ENCODE results near the gene IGLON5.

Gene IGLON5

DNA sequence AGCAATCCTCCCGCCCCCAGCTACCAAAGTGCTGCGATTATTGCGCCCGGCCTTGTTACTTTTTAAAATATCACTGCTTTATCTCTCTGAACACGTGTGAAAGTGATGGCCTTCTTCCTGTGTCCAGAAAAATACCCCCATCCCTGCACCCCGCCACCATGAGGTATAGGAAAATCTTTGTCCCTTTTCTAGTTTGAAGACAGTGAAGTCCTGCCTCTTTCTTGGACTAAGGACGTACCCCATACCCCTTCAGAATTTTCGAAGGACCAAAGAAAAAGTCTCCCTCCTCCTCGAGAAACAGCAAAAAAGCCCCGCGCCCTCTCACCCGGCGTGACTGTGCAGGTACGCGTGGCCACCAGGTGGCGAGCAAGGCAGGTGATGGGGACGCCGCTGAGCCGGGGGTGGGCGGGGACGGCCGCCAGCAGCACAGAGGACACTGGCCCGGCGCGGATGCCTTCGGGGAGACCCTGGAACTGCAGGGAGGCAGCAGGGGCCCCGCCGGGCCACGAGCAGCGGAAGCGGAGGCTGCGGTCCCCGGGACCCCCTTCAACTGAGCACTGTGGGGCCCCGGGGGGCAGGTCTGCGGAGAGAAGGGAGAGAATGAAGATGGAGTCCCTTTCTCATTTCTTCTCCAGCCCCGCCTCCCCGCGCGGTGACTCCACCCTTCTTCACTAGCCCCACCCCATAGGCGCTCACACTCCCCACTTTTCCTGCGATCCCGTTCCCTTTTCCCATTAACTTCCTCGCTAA lies 27.3 kb downstream of the IGLON5 start:
- DNase-seq: peak in 51 of 56 donors; percentile 18 to 86 (median 65)

- peak in 2 of 56 donors; percentile 39 to 56 for DNase-seq
Measured at GRCh38 chr19:51339313-51339686, 27.9 kb downstream of the IGLON5 start.

DNA sequence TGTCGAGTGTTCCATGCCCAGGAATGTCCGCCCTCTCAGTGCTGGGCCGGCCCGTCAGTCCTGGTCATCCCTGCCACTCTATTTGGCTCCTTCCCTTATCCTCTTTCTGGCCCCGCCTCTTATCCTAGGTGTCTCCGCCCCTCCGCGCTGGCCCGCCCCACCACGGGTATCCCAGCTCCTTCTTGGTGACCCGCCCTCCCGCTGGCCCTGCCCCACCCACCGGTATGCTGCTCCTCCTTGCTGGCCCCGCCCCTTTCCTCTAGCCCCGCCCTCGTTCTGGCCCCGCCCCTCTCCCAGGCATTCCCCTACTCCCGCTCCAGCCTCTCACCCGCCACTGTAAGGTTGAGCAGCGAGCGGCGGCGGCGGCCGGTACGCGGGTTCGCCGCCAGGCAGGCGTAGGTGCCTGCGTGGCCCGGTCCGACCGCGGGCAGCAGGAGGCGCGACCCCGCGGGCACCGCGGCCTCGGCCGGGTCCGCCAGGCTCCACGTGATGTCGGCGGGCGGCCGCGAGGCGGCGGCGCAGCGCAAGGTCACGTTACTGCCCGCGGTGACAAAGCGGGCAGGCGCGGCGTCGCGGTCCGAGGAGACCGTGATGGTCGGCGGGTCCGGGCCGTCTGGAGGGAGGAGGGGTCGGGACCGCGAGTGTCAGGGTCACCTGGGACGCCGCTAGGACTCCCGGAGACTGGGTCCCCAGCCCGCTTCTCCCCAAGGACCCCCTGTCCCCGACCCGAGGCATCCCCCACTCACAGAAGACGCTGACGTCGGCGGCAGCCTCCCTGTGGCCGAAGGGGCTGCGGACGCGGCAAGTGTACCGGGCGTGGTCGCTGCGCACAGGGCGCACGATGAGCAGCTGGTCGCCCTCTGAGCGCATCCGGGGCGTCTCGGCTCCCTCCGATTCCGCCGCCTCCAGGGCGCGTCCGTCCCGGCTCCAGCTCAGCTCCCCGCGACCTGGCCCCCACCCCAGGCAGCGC lies 28.5 kb downstream of the IGLON5 start:
- DNase-seq: peak; percentile 32 to 97 (median 88)

GRCh38 chr19:51341066-51341465 lies 29.6 kb downstream of the IGLON5 start:
- no peak for DNase-seq

DNA sequence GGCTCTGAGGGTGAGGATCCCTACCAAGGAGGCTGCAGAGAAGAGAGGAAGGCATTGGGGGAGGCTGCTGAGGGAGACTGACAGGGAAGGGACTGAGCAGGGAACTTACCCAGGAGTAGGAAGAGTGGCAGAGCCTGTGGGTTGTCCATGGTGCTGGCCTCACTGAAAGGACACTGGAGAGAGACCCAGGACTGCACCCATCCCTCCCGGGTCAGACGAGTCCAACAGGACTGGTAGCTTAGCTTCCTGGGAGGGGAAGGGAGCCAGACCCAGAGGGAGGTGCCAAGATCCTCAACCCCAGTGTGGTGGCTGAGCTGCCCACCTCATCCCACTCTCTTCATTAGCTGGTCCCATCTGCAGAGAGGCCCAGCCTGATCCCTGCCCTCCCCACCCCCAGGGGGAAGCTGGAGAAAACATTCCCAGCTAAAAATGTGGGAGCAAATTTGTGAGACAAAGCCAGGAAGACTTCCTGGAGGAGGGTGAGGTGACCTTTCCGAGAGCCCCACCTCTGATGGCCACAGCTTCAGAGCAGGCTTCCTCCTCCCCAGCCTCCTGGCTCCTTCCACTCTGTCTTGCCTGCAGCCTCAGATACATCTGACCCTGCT lies 30.6 kb downstream of the IGLON5 start, which contains the start of gene VSIG10L:
TSS of gene VSIG10L (minus strand) at position 164 of the 605 bp plus-strand sequence. CDS start at position 149, 15 bp downstream.
- no peak for DNase-seq

DNA sequence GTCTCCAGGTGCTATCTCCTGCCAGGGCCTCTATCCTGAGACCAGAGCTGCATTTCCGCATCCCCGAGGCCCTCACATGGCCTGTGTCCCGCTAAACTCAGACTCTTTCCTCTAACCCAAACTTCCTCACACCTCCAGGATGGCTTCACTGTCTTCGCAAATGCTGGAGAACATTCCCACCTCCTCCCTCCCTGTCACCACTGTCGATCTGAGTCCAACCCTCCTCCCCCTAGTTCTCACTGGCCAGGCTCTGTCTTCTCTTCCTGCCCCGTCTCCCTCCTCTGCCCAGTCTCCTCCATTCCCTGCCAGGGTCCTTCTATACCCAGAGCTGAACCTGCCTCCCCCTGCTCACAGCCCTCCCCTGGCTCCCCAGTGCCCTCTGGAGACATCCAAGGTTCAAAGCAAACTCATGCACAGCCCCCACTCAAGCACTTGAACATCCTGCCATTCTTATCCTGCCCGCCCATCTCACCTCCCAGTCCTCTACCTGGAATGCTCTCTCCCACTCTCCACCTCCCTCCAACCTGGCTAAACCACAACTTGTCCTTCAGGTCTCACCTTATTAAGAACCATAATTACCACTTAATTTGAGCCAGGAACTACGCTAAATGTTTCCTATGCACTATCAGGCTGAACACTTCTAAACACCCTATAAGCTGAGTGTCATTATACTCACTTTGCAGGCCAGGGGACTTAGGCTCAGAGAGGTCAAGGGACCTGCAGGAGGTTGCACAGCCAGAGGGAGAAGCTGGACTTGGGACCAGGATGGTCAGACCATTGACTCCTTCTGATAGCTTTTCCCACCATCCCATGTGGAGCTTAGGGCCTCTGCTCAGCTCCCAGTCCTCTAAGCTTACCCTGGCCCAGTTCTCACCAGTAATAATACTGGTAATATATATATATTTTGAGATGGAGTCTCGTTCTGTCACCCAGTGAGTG lies 31.5 kb downstream of the IGLON5 start:
- DNase-seq: no peak

- DNase-seq: no peak
Measured at GRCh38 chr19:51345076-51345620, 33.7 kb downstream of the IGLON5 start.

DNA sequence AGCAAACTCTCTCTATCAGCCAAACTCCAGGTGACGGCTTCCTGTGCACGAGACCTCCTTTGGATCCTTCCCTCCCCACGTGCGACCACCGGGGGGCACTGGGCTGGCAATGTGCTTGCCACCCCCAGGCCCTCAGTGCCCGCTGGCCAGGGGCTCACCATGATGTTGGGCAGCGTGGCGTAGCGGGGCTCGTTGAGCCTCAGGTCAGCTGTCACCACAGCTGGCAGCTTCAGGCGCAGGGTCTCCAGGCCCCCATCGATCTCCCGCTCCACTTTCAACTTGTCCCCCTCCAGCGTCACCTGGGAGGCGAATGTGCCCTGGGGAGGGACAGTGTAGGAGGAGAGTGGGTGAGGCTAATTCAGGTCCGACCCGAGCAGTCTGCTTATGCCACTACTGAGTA lies 35.3 kb downstream of the IGLON5 start:
- DNase-seq: no peak

DNA sequence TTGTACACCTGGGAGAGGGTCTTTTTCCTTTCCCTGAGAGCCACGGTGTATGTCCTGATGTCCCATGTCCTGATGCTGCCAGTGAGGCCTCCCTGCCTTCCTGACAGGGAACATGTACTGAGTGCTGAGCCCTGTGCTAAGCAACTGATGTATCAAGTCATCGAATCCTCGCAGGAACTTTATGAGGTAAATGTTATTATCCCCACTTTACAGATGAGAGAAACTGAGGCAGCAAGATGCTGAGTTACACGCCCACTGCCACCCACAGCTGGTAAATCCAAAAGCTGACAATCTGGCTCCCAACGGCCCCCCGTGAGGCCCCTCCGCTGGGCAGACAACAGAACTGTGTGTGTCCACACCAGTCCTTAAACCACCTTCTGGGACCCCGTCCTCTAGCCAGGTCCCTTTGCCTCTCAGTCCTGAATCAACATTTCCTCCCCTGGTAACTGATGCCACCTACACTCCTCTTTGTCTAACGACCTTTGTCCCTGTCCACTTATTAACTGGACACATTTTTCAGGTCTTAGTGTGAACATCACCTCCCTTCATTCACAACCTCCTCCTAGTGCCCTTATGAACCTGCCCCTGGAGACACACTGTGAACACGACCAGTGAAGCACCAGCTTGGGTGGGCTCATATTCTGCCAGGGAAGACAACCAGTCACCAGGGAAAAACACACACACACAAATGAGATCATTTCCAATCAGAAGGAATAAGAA lies 35.9 kb downstream of the IGLON5 start:
- DNase-seq: no peak

DNA sequence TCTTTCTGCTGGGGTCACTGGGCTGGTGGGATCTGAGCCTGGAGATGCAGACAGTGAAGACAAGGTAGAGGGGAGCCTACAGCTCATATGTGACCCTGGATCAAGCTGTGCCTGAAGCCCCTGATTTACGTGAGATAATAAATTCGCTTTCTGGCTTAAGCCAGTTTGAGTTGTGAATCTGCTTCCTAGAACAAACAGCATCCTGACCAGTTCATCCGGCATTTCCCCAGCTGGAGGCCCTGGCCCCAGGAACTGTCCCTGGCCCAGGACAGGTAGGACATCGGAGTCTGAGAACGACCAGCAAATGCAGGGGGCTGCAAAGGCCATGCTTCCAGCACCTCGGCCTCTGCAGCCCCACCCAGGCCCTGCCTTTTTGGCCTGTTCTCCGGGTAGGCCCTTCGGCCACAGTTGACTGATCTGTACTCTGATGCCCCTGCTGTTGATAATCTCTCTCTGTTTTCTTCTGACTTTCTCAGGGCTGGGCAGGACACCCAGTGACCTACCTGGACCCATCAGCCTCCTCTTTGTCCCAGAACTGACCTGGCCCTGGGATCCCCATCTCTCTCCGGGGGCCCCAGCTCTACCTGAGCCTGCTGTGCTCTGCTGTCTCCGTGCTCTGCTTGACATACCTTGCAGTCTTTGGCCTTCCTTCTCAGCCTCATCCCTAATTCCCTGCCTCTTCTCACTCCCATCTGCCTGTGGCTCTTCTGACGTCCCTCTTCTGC lies 40.0 kb downstream of the IGLON5 start:
- no peak for DNase-seq

GRCh38 chr19:51352783-51353360 lies 41.4 kb downstream of the IGLON5 start:
- no peak for DNase-seq

- DNase-seq: peak in 1 of 56 donors; percentile 5
Measured at GRCh38 chr19:51354103-51354741, 42.8 kb downstream of the IGLON5 start.

GRCh38 chr19:51354742-51355148 lies 43.3 kb downstream of the IGLON5 start:
- DNase-seq: peak in 41 of 56 donors; percentile 4 to 71 (median 43)

- no peak for DNase-seq
Measured at GRCh38 chr19:51356159-51356801, 44.8 kb downstream of the IGLON5 start.

GRCh38 chr19:51357952-51358351 lies 46.5 kb downstream of the IGLON5 start:
- DNase-seq: no peak

GRCh38 chr19:51359294-51359693 lies 47.9 kb downstream of the IGLON5 start:
- peak in 1 of 56 donors; percentile 12 for DNase-seq

- DNase-seq: no peak
Measured at GRCh38 chr19:51361239-51361638, 49.8 kb downstream of the IGLON5 start.

All from nucleus accumbens (tissue), 56 donors.